OCI-LY3 (cell line): ENCODE data around the gene RETREG1.

Experiments
- H2AFZ ChIP-seq: fragments of 200-600, 300-600 bp; shearing (Covaris generic); 2 replicates; pipeline ENCODE4 v1.6.0; 2014; ENCODE audit warnings: antibody characterized with exemption, low read depth, low read length
- H3K27ac ChIP-seq: fragments of 200-600, 300-600 bp; sonication (generic); 2 replicates; pipeline ENCODE4 v1.5.1; 2014; ENCODE audit warnings: mild to moderate bottlenecking, low read length, moderate library complexity, mixed read lengths
- H3K27me3 ChIP-seq: fragments of 200-600, 300-600 bp; sonication (generic); 2 replicates; pipeline ENCODE4 v1.6.1; 2014; ENCODE audit warnings: low read depth, low read length, mixed read lengths
- H3K36me3 ChIP-seq: fragments of 200-600, 300-600 bp; sonication (generic); replicated peaks from 2 replicates; pipeline ENCODE3; 2014; ENCODE audit warnings: low read depth, low read length, mixed read lengths
- H3K4me1 ChIP-seq: fragments of 300-600, 200-600 bp; sonication (generic); 2 replicates; pipeline ENCODE4 v1.6.1; 2014; ENCODE audit warnings: low read length, mixed read lengths
- H3K4me2 ChIP-seq: fragments of 200-600, 300-600 bp; sonication (generic); 2 replicates; pipeline ENCODE4 v1.6.1; 2014; ENCODE audit warnings: low read length, mixed read lengths
- H3K4me3 ChIP-seq: fragments of 300-600, 200-600 bp; sonication (generic); 2 replicates; pipeline ENCODE4 v1.5.1; 2014; ENCODE audit warnings: antibody characterized with exemption, mild to moderate bottlenecking, low read length, moderate library complexity
- H3K79me2 ChIP-seq: fragments of 300-600, 200-600 bp; shearing (Covaris generic); 2 replicates; pipeline ENCODE4 v1.6.1; 2014; ENCODE audit warnings: mild to moderate bottlenecking, low read length, mixed read lengths
- H3K9ac ChIP-seq: fragments of 300-600, 200-600 bp; shearing (Covaris generic); 2 replicates; pipeline ENCODE4 v1.6.0; 2014; ENCODE audit warnings: mild to moderate bottlenecking, low read length, moderate library complexity
- H3K9me3 ChIP-seq: fragments of 200-600, 300-600 bp; shearing (Covaris generic); 2 replicates; pipeline ENCODE4 v1.6.1; 2014; ENCODE audit warnings: low read length, mixed read lengths; ENCODE audit not compliant: insufficient read depth
- H4K20me1 ChIP-seq: fragments of 200-600, 300-600 bp; sonication (generic); 2 replicates; pipeline ENCODE4 v1.6.1; 2016; ENCODE audit warnings: low read length, mixed read lengths; ENCODE audit not compliant: insufficient read depth
- CTCF ChIP-seq: fragments of 200-600, 300-600 bp; sonication (generic); IDR thresholded peaks from 2 replicates; pipeline ENCODE4 v1.5.1; 2014; ENCODE audit warnings: antibody characterized with exemption, low read length, low read depth
- EZH2phosphoT487 ChIP-seq: fragments of 200-600 bp; shearing (Covaris generic); IDR thresholded peaks from 2 replicates; pipeline ENCODE4 v1.6.1; 2018; ENCODE audit warnings: antibody characterized with exemption, mixed run types, low read depth

RETREG1 gene

GRCh38 chr5:16590685-16591084, 26.1 kb downstream of the RETREG1 start:
- Histone ChIP-seq H4K20me1 (no peaks in the 10 kb centered on the region), H3K27ac (no peak overlapping the region), H3K27me3 (no peaks in the 10 kb centered on the region), H2AFZ (no peak overlapping the region), H3K9ac (no peak overlapping the region), H3K4me1 (peaks cover 12% of the 10 kb centered on the region), H3K9me3 (no peaks in the 10 kb centered on the region), H3K4me2 (no peak overlapping the region), H3K4me3 (no peak overlapping the region), H3K36me3 (no peaks in the 10 kb centered on the region), H3K79me2 (no peaks in the 10 kb centered on the region)
- TF ChIP-seq CTCF (no peak), EZH2phosphoT487 (no peak)

- Histone ChIP-seq H3K27ac (no peak overlapping the region), H3K9me3 (no peaks in the 10 kb centered on the region), H2AFZ (no peak overlapping the region), H3K27me3 (no peaks in the 10 kb centered on the region), H3K9ac (no peak overlapping the region), H3K4me2 (no peak overlapping the region), H3K79me2 (no peaks in the 10 kb centered on the region), H3K36me3 (no peaks in the 10 kb centered on the region), H3K4me3 (no peak overlapping the region), H4K20me1 (no peaks in the 10 kb centered on the region), H3K4me1 (peaks cover 13% of the 10 kb centered on the region)
- no peak for TF ChIP-seq EZH2phosphoT487
- no peak for TF ChIP-seq CTCF
Observed at GRCh38 chr5:16589658-16590057, 27.1 kb downstream of the RETREG1 start.

- Histone ChIP-seq H3K36me3 (no peaks in the 10 kb centered on the region), H2AFZ (no peak overlapping the region), H3K4me3 (no peak overlapping the region), H3K27ac (no peak overlapping the region), H4K20me1 (no peaks in the 10 kb centered on the region), H3K4me1 (peaks cover 18% of the 10 kb centered on the region), H3K9ac (no peak overlapping the region), H3K79me2 (no peaks in the 10 kb centered on the region), H3K27me3 (no peaks in the 10 kb centered on the region), H3K4me2 (no peak overlapping the region), H3K9me3 (no peaks in the 10 kb centered on the region)
- TF ChIP-seq CTCF (no peak), EZH2phosphoT487 (no peak)
Observed at GRCh38 chr5:16588434-16589214, 28.2 kb downstream of the RETREG1 start.

- H3K79me2 ChIP-seq, result no peaks in the 10 kb centered on the region
- H4K20me1 ChIP-seq, result no peaks in the 10 kb centered on the region
- no peaks in the 10 kb centered on the region for H3K27me3 ChIP-seq
- no peaks in the 10 kb centered on the region for H3K36me3 ChIP-seq
- no peak for TF ChIP-seq EZH2phosphoT487
- no peak for TF ChIP-seq CTCF
- H3K9me3 ChIP-seq, result no peaks in the 10 kb centered on the region
- H3K9ac ChIP-seq, result no peak overlapping the region
- no peak overlapping the region for H3K4me3 ChIP-seq
- H3K4me1 ChIP-seq, result peaks cover 33% of the 10 kb centered on the region
- peak overlapping the region; percentile 43 for H3K4me2 ChIP-seq
- H2AFZ ChIP-seq, result no peak overlapping the region
- H3K27ac ChIP-seq, result no peak overlapping the region
Observed at GRCh38 chr5:16586556-16586955, 30.2 kb downstream of the RETREG1 start.
